ENCODE measurements around the gene SET.

DNA sequence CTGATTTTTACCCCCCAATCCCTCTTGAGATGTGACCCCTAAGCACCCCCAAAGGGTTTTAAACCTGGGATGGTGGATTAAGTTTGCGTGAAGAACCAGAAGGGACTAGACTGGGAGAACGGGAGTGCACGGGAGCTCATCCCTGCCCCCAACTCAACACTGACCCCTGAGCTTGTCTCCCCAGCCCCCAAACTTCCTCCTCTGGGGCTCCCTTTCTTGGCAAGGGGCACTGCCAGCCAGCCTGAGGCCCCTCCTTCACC, 5.0 kb upstream of the SET start:
- TF ChIP-seq GATA2 (IDR thresholded peaks at IDR 0.05; ENCODE audit: low read depth, low read length) (no peak), GATA3 (IDR thresholded peaks at IDR 0.05; ENCODE audit: low read depth, low read length) (no peak)

Data from SH-SY5Y (cell line).